DOHH2 (cell line): Measurements from ENCODE around the gene E2F4.

Experiments
- H3F3A ChIP-seq: fragments of 200-600 bp; sonication (generic), shearing (Covaris generic); 2 replicates; pipeline ENCODE4 v1.6.0; 2016; ENCODE audit warnings: antibody characterized with exemption, mild to moderate bottlenecking; ENCODE audit not compliant: control insufficient read depth, insufficient read depth
- H3K27ac ChIP-seq: fragments of 200-600 bp; sonication (generic); 2 replicates; pipeline ENCODE4 v1.5.1; 2014; ENCODE audit warnings: low read depth, mild to moderate bottlenecking, low read length, moderate library complexity
- H3K27me3 ChIP-seq: fragments of 200-600 bp; sonication (generic); 2 replicates; pipeline ENCODE4 v1.6.1; 2014; ENCODE audit warnings: mild to moderate bottlenecking, low read length, mixed read lengths; ENCODE audit not compliant: control insufficient read depth
- H3K36me3 ChIP-seq: fragments of 200-600 bp; sonication (generic); 2 replicates; pipeline ENCODE4 v1.6.1; 2014; ENCODE audit warnings: mild to moderate bottlenecking, low read length, moderate library complexity, mixed read lengths; ENCODE audit not compliant: control insufficient read depth
- H3K4me1 ChIP-seq: fragments of 200-600 bp; sonication (generic); 2 replicates; pipeline ENCODE4 v1.6.1; 2014; ENCODE audit warnings: mild to moderate bottlenecking, low read length, mixed read lengths; ENCODE audit not compliant: control insufficient read depth
- H3K4me2 ChIP-seq: fragments of 200-600 bp; sonication (generic); 2 replicates; pipeline ENCODE4 v1.6.0; 2014; ENCODE audit warnings: mild to moderate bottlenecking, low read length, moderate library complexity
- H3K4me3 ChIP-seq: fragments of 200-600 bp; sonication (generic); 2 replicates; pipeline ENCODE4 v1.5.1; 2014; ENCODE audit warnings: mild to moderate bottlenecking, low read length, mixed read lengths
- H3K79me2 ChIP-seq: fragments of 200-600 bp; sonication (generic); 2 replicates; pipeline ENCODE4 v1.6.1; 2014; ENCODE audit warnings: mild to moderate bottlenecking, low read length, mixed read lengths; ENCODE audit not compliant: control insufficient read depth
- H3K9me2 ChIP-seq: fragments of 200-600 bp; sonication (generic); replicated peaks from 2 replicates; pipeline ENCODE4 v1.6.1; 2014; ENCODE audit warnings: mild to moderate bottlenecking, low read length, mixed read lengths; ENCODE audit not compliant: control insufficient read depth
- H3K9me3 ChIP-seq: fragments of 200-600 bp; sonication (generic); 2 replicates; pipeline ENCODE4 v1.6.1; 2014; ENCODE audit warnings: antibody characterized with exemption, low read length, mixed read lengths; ENCODE audit not compliant: control insufficient read depth, insufficient read depth
- H4K20me1 ChIP-seq: fragments of 200-600 bp; sonication (generic); 2 replicates; pipeline ENCODE4 v1.6.0; 2014; ENCODE audit warnings: low read depth, mild to moderate bottlenecking, antibody characterized with exemption, low read length, moderate library complexity; ENCODE audit not compliant: control insufficient read depth, insufficient read depth
- EZH2phosphoT487 ChIP-seq: fragments of 200-600 bp; sonication (generic); IDR thresholded peaks from 2 replicates; pipeline ENCODE4 v1.6.1; 2017; ENCODE audit warnings: borderline replicate concordance, mild to moderate bottlenecking, antibody characterized with exemption, low read length, moderate library complexity, mixed read lengths
- TF ChIP-seq, protein P1 (sequence below): fragments of 200-600 bp; sonication (generic); IDR thresholded peaks from one replicate; pipeline ENCODE4 v1.5.1; 2014; ENCODE audit warnings: antibody characterized with exemption, mild to moderate bottlenecking, low read depth, low read length; ENCODE audit not compliant: poor library complexity, severe bottlenecking

Gene E2F4

DNA sequence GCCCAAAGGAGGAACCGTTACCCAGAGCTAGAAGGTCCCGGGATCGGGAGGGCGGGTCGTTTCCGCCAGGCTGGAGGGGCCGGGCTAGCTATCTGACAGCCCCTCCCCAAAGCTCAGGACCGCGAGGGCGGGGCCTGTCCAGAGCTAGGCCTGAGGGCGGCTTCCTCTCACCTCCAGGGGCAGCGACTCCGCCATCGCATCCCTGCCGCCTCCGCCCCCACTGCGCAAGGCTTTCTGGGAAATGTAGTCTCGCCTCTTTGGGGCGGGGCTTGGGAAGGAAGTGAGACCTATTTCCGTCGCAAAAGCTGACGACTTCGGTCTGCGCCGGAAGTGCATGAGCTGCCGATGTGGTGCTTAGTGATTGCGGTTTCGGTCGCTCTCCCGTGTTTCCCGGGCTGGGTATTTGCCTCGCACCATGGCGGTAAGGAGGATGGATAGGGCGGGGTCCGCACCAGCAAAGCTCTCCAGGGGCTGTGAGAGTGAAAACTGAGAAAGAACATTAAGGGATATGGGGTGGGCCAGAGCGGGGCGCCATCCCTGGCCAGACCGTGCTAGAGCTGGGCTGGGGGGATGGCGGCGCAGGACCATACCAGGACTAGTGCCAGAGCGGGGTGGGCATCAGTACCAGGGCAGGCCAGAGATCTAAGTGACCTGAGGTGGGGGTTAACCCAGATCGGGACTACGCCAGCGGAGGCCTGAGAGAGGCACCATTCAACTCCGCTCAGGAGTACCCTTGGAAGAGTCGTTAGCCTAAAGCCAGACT lies 35.0 kb downstream of the E2F4 start, which contains the start of gene TMEM208:
Gene TMEM208 (plus strand): TSS at position 327 of the 763 bp plus-strand sequence. CDS start 89 bp downstream, at position 416.
- H3K36me3 ChIP-seq = peaks cover 37% of the 10 kb centered on the region
- H3F3A ChIP-seq = no peaks in the 10 kb centered on the region
- no peak within 1 kb of the TSS for H3K27ac ChIP-seq
- no peaks in the 10 kb centered on the region for H3K9me2 ChIP-seq
- H4K20me1 ChIP-seq = no peaks in the 10 kb centered on the region
- H3K27me3 ChIP-seq = no peaks in the 10 kb centered on the region
- peak within 1 kb of the TSS; percentile 94 for H3K4me2 ChIP-seq
- H3K4me1 ChIP-seq = peaks cover 25% of the 10 kb centered on the region
- H3K9me3 ChIP-seq = no peaks in the 10 kb centered on the region
- H3K4me3 ChIP-seq = peak within 1 kb of the TSS; percentile 90
- TF ChIP-seq, protein P1, sequence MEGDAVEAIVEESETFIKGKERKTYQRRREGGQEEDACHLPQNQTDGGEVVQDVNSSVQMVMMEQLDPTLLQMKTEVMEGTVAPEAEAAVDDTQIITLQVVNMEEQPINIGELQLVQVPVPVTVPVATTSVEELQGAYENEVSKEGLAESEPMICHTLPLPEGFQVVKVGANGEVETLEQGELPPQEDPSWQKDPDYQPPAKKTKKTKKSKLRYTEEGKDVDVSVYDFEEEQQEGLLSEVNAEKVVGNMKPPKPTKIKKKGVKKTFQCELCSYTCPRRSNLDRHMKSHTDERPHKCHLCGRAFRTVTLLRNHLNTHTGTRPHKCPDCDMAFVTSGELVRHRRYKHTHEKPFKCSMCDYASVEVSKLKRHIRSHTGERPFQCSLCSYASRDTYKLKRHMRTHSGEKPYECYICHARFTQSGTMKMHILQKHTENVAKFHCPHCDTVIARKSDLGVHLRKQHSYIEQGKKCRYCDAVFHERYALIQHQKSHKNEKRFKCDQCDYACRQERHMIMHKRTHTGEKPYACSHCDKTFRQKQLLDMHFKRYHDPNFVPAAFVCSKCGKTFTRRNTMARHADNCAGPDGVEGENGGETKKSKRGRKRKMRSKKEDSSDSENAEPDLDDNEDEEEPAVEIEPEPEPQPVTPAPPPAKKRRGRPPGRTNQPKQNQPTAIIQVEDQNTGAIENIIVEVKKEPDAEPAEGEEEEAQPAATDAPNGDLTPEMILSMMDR = peak; percentile 62
- TF ChIP-seq EZH2phosphoT487 = no peak
- peaks cover 21% of the 10 kb centered on the region for H3K79me2 ChIP-seq

DNA sequence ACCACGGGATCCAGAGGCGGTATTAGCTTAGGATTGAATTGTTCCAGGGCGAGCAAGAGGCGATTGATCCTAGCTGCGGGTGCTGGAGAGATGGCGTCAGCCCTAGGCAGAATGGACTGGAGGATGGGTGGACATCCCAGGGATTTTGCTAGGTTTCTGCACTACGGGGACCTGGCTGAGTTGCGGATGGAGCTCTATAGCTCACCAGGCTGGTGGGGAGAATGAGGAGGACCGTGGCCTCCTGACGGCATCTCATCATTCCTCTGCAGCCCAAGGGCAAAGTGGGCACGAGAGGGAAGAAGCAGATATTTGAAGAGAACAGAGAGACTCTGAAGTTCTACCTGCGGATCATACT lies 35.6 kb downstream of the E2F4 start:
- no peaks in the 10 kb centered on the region for H3K9me3 ChIP-seq
- peaks cover 37% of the 10 kb centered on the region for H3K36me3 ChIP-seq
- peak overlapping the region; percentile 90 for H3K4me3 ChIP-seq
- peaks cover 21% of the 10 kb centered on the region for H3K79me2 ChIP-seq
- no peak for TF ChIP-seq EZH2phosphoT487
- TF ChIP-seq, protein P1 = no peak
- H3K4me2 ChIP-seq = peak overlapping the region; percentile 83
- no peak overlapping the region for H3K27ac ChIP-seq
- H4K20me1 ChIP-seq = no peaks in the 10 kb centered on the region
- peaks cover 25% of the 10 kb centered on the region for H3K4me1 ChIP-seq
- no peaks in the 10 kb centered on the region for H3F3A ChIP-seq
- no peaks in the 10 kb centered on the region for H3K27me3 ChIP-seq
- H3K9me2 ChIP-seq = no peaks in the 10 kb centered on the region

DNA sequence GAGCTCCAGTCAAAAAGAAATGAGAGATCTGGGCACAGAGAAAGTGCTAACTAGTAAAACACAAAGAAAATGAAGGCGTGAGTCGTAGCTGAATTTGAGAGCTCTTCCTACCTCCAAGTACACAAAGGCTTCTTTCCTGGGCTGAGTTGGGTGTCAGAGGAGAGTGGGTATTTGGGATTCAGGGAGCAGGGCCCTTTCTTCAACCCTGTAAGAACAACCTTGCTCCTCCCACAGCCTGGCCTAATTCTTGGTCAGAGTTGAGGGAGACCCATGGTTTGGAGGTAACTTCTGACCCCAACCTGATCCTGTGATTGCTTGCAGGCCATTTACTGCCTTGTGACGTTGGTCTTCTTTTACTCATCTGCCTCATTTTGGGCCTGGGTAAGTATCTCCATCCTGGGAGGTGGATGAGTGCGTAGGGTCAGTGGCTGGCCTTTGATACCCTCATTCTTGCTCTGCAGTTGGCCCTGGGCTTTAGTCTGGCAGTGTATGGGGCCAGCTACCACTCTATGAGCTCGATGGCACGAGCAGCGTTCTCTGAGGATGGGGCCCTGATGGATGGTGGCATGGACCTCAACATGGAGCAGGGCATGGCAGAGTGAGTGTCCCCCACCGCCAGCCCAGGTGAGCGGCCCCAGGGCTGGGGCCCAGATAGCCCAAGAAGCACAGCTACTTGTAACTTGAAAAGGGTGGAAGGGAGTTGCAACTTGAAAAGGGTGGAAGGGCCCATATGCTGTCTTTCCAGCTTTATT lies 36.3 kb downstream of the E2F4 start:
- H3K4me2 ChIP-seq = peak overlapping the region; percentile 83
- H3K79me2 ChIP-seq = peaks cover 21% of the 10 kb centered on the region
- H3F3A ChIP-seq = no peaks in the 10 kb centered on the region
- H3K27ac ChIP-seq = no peak overlapping the region
- H3K4me3 ChIP-seq = peak overlapping the region; percentile 90
- H3K27me3 ChIP-seq = no peaks in the 10 kb centered on the region
- peaks cover 25% of the 10 kb centered on the region for H3K4me1 ChIP-seq
- TF ChIP-seq EZH2phosphoT487 = no peak
- no peaks in the 10 kb centered on the region for H3K9me2 ChIP-seq
- H3K9me3 ChIP-seq = no peaks in the 10 kb centered on the region
- peaks cover 37% of the 10 kb centered on the region for H3K36me3 ChIP-seq
- H4K20me1 ChIP-seq = no peaks in the 10 kb centered on the region

DNA sequence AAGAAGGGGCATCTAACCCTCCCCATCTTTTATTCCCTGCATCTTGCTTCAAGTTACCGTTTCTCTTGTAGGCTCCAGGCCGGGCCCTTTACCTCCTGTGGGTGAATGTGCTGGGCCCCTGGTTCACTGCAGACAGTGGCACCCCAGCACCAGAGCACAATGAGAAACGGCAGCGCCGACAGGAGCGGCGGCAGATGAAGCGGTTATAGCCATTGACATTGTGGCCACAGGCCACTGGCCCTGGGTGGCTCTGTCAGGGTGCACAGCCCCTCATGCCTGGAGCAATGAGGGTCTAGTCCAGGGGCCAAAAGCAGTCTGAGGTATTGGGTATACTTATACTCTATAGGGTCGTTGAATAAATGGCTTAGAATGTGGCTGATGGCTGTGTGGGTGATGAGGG lies 37.0 kb downstream of the E2F4 start:
- H3K27me3 ChIP-seq = no peaks in the 10 kb centered on the region
- no peak for TF ChIP-seq EZH2phosphoT487
- TF ChIP-seq, protein P1 = no peak
- peaks cover 21% of the 10 kb centered on the region for H3K79me2 ChIP-seq
- H3K4me3 ChIP-seq = no peak overlapping the region
- peaks cover 37% of the 10 kb centered on the region for H3K36me3 ChIP-seq
- H3K27ac ChIP-seq = no peak overlapping the region
- no peaks in the 10 kb centered on the region for H3K9me3 ChIP-seq
- no peaks in the 10 kb centered on the region for H4K20me1 ChIP-seq
- H3K9me2 ChIP-seq = no peaks in the 10 kb centered on the region
- H3F3A ChIP-seq = no peaks in the 10 kb centered on the region
- H3K4me1 ChIP-seq = peaks cover 25% of the 10 kb centered on the region
- H3K4me2 ChIP-seq = no peak overlapping the region
